HG03064 (cell line): ENCODE measurements around the gene CRYGN.

Experiments used
- ATAC-seq: cut with Tn5 transposase; IDR thresholded peaks from one replicate; pipeline ENCODE4 v1.9.1; 2021; ENCODE audit warnings: low read depth; ENCODE audit not compliant: unreplicated experiment

The CRYGN gene

DNA sequence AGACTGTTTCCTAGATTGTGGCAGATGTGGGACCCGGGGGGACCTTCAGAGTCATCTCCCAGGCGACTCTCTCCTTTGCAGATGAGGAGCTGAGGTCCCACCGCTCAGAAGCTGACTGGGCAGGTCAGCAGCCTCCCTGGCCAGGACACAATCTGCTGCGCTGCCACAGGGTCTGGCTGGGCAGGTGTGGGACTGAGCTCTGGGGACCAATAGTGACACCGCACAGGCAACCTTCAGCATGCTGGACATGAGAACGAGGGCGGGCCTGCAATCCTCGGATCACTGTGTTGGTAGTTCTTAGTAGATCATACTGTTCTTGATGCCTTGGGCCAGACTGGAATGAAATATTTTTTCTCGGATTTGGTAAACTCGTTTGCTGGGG is 20.5 kb upstream of the CRYGN start:
- ATAC-seq, result no peak

DNA sequence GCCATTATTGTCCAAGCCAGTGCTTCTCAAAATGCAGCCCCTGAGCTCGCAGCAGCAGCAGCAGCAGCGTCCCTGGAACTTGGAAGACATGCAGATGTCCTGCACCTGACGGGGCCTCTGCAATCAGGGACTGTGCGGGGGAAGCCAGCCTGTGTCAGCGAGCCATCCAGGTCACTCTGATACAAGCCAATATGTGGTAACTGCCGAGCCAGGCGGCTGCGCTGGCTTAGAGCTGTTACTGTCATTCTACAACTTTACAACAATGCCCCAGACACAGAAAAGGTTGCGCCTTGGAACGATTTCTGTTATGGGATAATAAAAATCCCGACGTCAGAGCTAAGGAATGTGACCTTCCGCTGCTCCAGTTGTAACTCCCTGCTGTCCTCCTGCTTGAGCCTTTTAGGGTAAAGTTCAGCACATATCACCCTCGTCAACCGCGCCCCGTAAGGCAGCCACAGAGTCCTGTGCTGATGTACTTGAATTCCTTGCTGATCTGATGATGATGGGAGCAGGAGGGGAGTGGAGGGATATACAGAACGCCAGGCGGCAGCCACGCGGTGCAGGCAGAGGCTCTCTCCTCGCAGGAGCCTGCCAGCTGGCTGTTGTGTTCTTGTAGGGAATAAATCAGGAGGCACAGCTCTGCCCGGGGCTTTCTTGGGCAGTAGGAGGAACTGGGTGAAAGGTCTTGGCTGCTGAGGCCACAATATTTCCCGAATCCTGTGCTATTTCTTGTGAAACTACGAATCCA is 20.0 kb upstream of the CRYGN start:
- no peak for ATAC-seq

DNA sequence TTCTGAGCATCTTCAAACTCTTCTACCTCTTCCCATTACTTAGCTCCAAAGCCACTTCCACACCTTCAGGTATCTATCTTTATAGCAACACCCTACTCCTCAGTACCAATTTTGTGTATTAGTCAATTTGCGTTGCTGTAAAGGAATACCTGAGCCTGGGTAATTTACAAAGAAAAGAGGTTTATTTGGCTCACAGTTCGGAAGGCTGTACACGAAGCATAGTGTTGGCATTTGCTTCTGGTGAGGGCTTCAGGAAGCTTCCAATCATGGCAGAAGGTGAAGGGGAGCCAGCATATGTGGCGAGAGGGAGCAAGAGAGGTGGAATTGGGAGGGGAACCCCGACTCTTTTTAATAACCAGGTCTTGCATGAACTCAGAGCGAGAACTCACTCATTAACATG is 17.6 kb upstream of the CRYGN start:
- no peak for ATAC-seq

DNA sequence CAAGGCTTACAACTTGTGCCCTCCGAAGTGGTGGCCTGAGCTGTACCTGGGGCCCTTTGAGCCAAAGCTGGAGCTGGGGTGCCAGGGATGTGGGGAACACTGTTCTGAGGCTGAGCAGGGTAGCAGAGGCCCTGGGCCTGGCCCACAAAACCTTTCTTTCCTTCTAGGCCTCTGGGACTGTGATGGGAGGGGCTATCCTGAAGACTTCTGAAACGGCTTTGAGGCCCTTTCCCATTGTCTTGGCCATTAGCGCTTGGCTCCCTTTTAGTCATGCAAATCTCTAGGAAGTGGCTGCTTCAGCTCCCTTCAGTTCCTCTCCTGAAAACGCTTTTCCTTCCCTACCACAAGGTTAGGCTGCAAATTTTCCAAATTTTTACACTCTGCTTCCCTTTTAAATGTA is 16.8 kb upstream of the CRYGN start:
- ATAC-seq, result no peak

DNA sequence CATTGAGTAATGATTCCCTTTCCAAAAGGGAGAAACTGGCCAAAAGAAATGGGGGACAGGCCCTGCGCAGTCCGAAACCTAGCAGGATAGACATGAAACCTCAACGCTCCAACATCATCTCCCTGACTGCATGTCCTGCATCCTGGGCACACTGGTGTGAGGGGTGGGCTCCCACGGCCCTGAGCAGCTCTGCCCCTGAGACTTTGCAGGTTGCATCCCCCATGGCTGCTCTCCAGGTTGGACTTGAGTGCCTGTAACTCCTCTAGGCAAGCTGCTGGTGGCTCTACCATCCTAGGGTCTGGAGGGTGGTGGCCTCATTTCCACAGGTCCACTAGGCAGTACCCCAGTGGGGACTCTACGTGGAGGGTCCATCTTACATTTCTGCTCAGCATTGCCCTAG is 16.3 kb upstream of the CRYGN start:
- ATAC-seq, result no peak

DNA sequence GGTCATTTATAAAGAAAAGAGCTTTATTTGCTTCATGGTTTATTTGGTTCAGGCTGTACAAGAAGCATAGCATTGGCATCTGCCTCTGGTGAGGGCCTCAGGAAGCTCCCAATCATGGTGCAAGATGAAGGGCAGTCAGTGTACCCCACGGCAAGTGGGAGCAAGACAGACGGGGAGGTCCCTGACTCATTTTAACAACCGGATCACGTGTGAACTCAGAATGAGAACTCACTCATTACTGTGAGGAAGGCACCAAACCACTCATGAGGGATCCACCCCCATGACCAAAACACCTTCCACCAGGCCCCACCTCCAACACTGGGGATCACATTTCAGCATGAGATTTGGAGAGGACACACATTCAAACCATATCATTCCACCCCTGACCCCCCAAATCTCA is 15.7 kb upstream of the CRYGN start:
- ATAC-seq, result no peak

DNA sequence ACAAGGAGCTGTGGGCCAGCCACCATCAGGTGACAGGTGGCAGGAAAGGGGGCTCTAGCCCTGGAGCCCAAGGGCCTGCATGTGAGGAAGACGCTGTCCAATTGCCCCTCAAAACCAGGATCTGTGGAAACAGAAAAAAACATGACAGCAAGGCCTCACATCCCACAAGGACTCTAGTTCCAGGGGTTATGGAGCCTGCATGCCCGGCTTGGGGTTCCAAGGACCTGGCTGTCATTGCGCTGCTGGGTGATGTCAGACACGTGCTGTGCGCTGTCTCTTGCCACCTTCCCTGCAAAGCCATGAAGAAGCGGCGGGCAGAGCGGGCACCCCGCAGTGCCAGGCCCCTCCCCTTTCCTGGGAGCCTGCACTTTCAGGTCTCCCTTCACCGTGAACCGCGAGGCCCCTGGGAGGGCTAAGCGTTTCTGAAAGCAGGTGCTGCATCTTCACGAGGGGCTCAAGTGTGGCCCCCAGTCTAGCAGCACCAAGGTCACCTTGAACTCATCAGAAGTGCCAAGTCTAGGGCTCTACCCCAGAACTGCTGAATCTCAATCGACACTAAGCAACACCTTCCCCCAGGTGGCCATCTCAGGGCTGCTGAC is 15.1 kb upstream of the CRYGN start:
- no peak for ATAC-seq

DNA sequence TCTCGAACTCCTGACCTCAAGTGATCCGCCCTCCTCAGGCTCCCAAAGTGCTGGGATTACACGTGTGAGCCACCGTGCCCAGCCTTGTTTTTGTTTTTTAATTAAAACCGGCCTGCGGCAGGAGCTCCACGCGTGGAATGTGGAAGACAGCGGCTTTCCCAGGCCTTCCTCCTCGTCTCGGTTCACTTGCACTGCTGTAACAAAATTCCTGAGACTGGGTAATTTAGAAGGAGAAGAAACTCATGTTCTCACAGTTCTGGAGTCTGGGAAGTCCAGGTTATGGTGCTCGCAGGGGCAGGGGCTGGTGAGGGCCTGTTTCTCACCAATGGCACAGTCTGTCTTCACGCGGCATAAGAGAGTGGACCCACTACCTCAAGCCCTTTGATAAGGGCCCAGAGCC is 14.4 kb upstream of the CRYGN start:
- no peak for ATAC-seq

DNA sequence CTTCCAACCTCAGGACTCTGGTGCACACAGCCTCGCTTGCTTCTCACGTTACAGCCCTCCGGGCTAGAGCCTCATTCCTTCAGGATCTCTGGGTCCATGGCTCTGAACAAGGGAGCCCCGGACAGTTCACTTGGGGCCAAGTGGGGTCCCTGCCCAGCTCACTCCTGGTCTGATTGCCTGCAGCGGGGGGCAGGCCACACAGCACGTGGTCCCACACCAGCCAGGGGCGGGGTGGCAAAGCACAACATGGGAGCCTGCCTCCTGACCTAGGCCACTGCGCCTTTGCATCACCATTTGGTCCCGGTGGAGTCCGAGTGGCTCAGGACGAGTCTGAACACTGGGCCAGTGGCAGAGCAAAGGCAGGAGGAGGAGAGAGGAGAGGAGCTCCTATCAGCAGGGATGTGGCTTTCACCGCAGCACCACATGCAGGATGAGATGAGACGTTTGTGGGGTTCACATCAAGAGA is 13.4 kb upstream of the CRYGN start:
- ATAC-seq, result no peak

DNA sequence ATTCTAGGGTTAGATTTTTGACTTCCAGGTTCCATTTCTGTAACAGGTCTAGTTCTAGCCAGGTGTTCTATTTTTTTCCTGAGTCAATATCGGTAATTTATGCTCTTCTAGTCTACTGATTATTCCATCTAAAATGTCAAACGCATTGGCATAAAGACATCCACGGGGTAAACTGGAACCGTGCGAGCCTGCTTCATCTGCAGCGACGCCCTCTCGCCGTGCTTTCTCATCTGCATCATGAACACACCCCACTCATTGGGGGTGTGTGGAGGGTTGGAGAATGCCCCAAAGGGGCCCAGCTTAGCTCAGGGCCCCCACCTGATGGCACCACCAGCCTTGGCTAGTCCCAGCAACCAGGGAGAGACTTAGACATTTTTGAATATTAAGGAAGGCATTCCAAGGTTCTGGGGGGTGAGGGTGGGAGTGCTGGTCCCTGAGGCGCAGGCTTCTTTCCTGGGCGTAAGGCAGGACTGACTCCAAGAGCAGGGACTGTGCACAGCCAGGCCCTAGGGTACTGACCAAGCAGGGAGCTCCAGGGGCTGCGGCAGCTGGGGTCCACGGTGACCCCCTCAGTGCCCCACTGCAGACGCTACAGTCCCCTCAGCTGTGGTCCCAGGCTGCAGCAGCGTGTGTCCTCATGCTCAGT is 12.9 kb upstream of the CRYGN start:
- ATAC-seq, result no peak

DNA sequence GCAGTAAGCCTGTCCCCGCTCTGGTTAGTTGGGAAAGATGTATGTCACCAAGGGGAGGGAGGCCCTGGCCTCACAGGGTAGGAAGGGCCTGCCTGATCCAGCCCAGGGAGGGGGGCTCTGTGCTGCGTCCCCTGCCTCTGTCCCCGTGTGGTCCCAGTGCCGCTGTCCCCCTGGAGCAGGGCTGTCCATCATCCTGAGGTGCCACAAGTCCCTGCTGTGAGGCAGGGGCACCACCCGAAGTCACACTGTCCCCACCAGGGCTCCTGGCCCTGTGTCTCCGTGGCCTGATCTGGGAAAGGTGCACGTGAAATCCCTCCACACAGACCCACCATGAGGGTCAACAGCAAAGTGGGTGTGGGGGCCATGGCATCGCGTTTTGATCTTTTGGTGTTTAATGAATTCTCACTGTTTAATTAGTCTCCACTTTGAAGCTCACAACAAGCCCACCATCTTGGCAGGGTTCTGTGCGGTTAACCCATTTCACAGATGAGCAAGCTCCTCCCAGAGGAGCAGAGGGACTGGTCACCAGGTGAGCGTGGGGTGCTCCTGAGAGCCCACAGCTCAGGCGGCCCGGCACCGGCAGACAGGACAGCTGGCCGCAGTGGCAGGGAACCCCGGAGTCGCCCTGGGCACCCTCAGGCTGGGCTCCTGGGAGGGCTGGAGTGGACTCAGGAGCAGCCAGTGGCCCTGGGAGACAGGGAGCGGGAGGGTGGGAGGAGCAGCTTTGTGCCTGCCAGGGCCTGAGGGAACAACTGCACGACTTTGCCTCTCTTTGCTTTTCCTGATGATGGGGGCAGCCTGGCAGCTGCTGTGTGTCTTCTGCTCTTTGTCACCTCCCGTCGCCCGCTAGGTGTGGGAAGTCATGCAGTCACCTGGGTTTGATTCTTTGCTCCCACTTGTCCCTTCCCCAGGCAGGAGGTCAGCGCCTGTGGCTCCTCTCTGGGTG is 12.0 kb upstream of the CRYGN start:
- no peak for ATAC-seq

DNA sequence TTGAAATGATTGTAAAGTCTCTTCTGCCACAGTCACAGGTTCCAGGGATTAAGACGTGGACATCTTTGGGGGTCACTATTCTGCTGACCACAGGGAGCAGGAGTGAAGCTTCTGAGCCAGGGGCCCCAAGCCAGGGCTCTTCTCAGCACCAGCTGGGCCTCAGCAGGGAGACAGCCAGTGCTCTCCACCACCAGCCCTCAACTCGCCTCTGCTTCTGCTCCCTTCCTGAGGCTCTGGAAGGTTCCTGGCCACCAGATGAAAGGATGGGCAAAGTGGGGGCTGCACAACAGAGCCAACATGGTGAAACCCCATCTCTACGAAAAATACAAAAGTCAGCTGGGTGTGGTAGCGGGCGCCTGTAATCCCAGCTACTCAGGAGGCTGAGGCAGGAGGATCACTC is 11.2 kb upstream of the CRYGN start:
- ATAC-seq, result no peak

DNA sequence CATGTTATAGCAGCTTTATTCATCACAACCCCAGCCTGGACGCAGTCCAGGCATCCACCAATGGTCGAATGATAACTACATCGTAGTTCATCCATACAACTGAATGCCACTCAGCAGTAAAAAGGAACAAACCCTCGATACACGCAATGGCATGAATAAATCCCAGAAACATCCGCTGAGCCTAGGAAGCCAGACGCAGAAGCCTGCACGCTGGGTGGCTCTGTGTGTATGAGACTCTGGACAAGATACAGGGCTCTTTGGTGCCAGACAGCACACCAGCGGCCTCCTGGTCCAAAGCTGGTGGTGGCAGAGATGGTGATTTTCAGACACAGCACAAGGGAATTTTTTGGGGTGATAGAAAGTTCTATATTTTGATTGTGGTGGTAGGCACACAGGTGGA is 10.0 kb upstream of the CRYGN start:
- no peak for ATAC-seq

DNA sequence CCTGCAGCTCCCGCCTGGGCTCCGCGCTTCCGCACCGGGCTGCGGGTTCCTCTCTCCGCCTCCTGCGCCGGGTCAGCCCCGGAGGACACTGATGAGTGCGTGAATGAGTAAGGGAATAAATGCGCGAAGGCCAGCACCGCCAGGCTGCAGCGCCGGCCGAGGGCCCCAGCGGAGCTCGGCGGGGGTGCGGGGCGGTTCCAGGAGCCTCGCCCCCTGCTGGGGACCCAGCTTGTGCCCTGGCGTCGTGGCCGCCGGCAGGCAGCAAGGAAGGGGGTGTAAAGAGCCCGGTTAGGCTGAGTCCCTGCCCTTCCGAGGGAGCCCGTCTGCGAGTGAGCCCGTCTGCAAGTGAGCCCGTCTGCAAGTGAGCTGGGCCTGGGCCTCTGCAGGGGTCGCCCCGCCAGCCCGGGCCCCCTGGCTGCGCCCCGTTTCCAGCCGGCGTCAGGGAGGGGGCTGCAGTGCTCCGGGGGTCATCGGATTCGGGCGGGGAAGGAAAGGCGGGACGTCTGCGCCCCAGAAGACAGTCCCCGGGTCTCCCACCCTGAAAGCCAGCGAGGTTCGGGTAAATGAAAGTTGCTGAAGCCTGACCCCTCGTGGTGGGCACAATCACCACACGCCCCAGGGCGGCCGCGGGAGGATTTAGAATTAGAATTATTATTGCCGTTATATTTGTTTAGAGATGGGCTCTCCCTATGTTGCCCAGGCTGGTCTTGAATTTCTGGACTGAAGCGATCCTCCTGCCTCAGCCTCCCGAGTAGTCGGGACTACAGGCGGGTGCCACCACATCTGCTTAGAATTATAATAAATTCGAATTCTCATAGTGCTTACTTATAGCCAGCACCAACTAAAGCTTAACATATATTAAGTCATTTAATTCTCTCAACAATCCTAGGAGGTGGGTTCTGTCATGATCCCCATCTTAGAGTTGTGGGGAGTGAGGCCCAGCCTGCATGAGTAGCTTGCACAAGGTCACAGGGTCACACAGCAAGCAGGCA is 8.6 kb upstream of the CRYGN start:
- ATAC-seq, result peak; percentile 69

DNA sequence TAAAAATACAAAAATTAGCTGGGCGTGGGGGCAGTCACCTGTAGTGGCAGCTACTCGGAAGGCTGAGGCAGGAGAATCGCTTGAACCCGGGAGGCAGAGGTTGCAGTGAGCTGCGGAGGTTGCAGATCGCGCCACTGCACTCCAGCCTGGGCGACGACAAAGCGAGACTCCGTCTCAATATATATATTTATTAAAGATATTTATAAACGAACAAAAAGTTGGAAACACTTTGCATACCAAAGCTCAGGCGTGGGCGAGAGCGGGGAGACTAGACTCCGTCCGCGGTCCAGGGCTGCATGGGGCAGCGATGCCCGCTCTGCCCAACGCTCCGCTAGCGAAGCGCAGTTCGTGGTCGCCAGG is 7.9 kb upstream of the CRYGN start:
- ATAC-seq, result no peak

DNA sequence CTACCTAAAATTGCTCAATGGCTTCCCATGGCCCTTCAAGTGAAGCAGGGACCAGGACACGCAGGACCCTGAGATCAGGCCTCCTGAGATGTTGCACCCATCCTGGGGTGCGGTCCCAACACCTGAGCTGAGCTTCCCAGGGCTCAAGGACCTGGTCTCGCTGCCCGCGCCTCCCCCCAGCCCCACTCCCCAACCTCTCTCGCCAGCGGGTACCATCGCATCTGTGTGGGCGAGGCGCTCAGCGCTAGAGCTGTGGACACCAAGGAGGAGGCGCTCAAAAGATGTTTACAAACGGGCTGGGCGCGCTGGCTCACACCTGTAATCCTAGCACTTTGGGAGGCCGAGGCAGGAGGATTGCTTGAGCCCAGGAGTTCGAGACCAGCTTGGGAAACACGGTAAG is 7.4 kb upstream of the CRYGN start:
- no peak for ATAC-seq

DNA sequence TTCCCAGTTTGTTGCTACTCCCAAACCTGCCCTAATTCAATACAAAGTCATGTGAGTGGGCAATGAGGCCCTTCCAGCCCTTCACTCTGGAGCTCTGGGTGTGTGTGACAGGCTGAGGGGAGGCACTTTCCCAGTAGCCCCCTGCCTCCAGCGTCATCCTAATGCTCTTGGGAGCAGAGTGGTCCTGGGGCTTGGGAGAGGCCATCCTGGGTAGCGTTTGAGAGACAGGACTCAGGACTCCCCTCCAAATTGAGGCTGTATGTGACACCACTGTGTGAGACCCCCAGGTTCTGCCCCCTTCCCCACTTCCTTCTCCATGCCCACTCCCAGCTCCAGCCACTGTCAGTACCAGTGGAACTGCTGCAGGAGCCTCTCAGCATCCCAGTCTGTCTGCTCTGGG is 6.5 kb upstream of the CRYGN start:
- ATAC-seq, result no peak

DNA sequence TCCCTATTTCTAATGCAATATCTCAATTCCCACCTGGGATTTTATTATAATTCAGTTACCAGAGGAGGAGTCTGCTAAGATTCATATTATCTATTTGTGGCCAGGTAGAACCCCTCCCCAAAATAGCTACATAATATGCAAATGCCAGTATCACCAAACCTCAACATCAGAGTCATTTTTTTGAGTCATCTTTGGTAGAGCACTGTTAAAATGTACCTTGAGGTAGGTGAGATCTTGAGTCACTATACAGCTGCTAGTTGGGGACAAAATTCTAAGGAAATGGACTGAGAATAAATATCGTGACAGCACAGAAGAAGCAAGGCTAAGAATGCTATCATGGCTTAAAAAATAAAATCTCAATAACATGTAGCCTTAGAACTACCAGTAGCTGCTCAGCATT is 4.7 kb upstream of the CRYGN start:
- ATAC-seq, result no peak

DNA sequence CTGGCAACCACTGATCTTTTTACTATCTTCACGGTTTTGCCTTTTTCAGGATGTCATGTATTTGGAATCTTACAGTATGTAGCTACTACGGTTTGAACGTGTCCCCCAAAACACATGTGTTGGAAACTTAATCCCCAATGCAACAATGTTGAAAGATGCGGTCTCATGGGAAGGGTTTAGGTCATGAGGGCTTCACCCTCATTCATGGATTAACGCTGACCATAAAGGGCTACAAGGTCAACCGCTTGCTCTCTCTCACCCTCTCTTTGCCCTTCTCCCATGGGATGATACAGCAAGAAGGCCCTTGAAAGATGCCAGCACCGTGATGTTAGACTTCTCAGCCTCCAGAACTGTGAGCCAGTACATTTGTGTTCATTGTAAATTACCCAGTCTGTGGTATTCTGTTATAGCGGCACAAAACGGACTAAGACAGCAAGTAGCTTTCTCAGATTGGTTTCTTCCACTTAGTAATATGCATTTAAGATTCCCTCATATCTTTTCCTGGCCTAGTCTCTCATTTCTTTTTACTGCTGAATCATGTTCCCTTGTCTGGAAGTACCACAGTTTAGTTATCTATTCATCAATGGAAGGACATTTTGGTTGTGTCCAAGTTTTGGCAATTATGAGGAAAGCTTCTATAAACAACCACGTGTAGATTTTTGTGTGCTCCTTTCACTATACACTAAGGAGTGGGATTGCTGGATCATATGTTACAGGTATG is 3.0 kb upstream of the CRYGN start:
- no peak for ATAC-seq
